Daoy (cell line): ENCODE data around the gene UTP3. TPM values are rescaled to one million over a fixed set of nuclear protein-coding genes. Genes with fewer than 3 reads are reported as not detected.

Experiments used
- total RNA-seq: library from RNA; depleted of rRNA; stranded (reverse); fragments of >200 nt; shearing (Covaris generic); gene quantifications from 2 replicates; pipeline ENCODE4 v1.2.3, GENCODE V29; 2014; rRNA removed

UTP3 gene
- total RNA-seq, 1 experiment from 2014 or later = 15.7 TPM

Other genes starting within 250 kb of the UTP3 start
- not detected in 2 replicates for gene MUC7, start 216.3 kb upstream of the UTP3 start, total RNA-seq
- 98.3 and 106 TPM in 2 replicates for gene AMTN, start 170.0 kb upstream of the UTP3 start, total RNA-seq
- gene AMBN, start 96.3 kb upstream of the UTP3 start, total RNA-seq = 0.06 TPM in 1 of 2 replicates, not detected in the other
- not detected in 2 replicates for gene ENAM, start 59.8 kb upstream of the UTP3 start, total RNA-seq
- gene JCHAIN, start 22.0 kb upstream of the UTP3 start, total RNA-seq = not detected in 2 replicates
- gene RUFY3, start 33.4 kb downstream of the UTP3 start, total RNA-seq = 8.3 and 13.9 TPM in 2 replicates
- 66.8 and 79.3 TPM in 2 replicates for gene GRSF1, start 151.4 kb downstream of the UTP3 start, total RNA-seq
- gene MOB1B, start 213.8 kb downstream of the UTP3 start, total RNA-seq = 3.0 and 5.0 TPM in 2 replicates